NCI-H2081 treated with DMSO at 0.1 percent for 48 hours (cell line): Measurements from ENCODE around the gene CACNB4.
"Not testable (repeated sequence)": the region's sequence is repeated elsewhere in the genome, so short reads cannot be mapped to it uniquely, and the experiment has no call there.

Experiments used
- DNase-seq: peaks from one replicate; lab custom pipeline; 2025; lab: John Stamatoyannopoulos, UW

The CACNB4 gene

GRCh38 chr2:152098496-152099366 lies at the start of gene CACNB4:
Gene CACNB4 (minus strand): TSS chr2:152099044.
- no peak for DNase-seq

GRCh38 chr2:152134488-152135280 lies 35.8 kb upstream of the CACNB4 start:
- no peak for DNase-seq

GRCh38 chr2:152132306-152132705 lies 33.5 kb upstream of the CACNB4 start:
- DNase-seq: no peak

- DNase-seq: no peak
These were observed 28.8 kb upstream of the CACNB4 start for GRCh38 chr2:152127628-152128027.

- DNase-seq: no peak
These were observed 27.8 kb upstream of the CACNB4 start for GRCh38 chr2:152126664-152127063.

GRCh38 chr2:152122161-152122560 lies 23.3 kb upstream of the CACNB4 start:
- DNase-seq: no peak

GRCh38 chr2:152120430-152120829 lies 21.6 kb upstream of the CACNB4 start:
- no peak for DNase-seq

- no peak for DNase-seq
These were observed 17.1 kb upstream of the CACNB4 start for GRCh38 chr2:152115952-152116351.

- DNase-seq: no peak
These were observed 15.5 kb upstream of the CACNB4 start for GRCh38 chr2:152114366-152114765.

- not testable (repeated sequence) for DNase-seq
These were observed 8.3 kb upstream of the CACNB4 start for GRCh38 chr2:152107140-152107539.

GRCh38 chr2:152106464-152106863 lies 7.6 kb upstream of the CACNB4 start:
- DNase-seq: no peak

- DNase-seq: no peak
These were observed 4.4 kb upstream of the CACNB4 start for GRCh38 chr2:152103271-152103670.

- DNase-seq: no peak
These were observed 2.1 kb upstream of the CACNB4 start for GRCh38 chr2:152100961-152101360.

GRCh38 chr2:152099367-152100050 lies 665 bp upstream of the CACNB4 start:
- no peak for DNase-seq

GRCh38 chr2:152097801-152098495 lies 896 bp downstream of the CACNB4 start:
- no peak for DNase-seq

GRCh38 chr2:152097290-152097800 lies 1.5 kb downstream of the CACNB4 start:
- DNase-seq: no peak

- no peak for DNase-seq
These were observed 3.7 kb downstream of the CACNB4 start for GRCh38 chr2:152095146-152095545.

GRCh38 chr2:152094014-152094413 lies 4.8 kb downstream of the CACNB4 start:
- DNase-seq: no peak

GRCh38 chr2:152093464-152093863 lies 5.4 kb downstream of the CACNB4 start:
- DNase-seq: no peak

GRCh38 chr2:152092095-152092494 lies 6.7 kb downstream of the CACNB4 start:
- DNase-seq: no peak

GRCh38 chr2:152090726-152091125 lies 8.1 kb downstream of the CACNB4 start:
- DNase-seq: not testable (repeated sequence)

GRCh38 chr2:152089238-152089637 lies 9.6 kb downstream of the CACNB4 start:
- no peak for DNase-seq
